GM12874 (cell line): Measurements from ENCODE around the gene CHKA.

Source experiments
- CTCF ChIP-seq: IDR thresholded peaks from 2 replicates; pipeline ENCODE4 v1.5.1; 2011; ENCODE audit warnings: low read depth, mild to moderate bottlenecking, control low read depth, low read length, moderate library complexity; ENCODE audit not compliant: insufficient read depth

Gene CHKA

GRCh38 chr11:68065841-68066240 is 55.3 kb downstream of the CHKA start:
- no peak for TF ChIP-seq CTCF

- TF ChIP-seq CTCF = no peak
Measured at GRCh38 chr11:68064926-68065325, 56.3 kb downstream of the CHKA start.

- no peak for TF ChIP-seq CTCF
Measured at GRCh38 chr11:68061508-68061907, 59.7 kb downstream of the CHKA start.

GRCh38 chr11:68057807-68058206 is 63.4 kb downstream of the CHKA start:
- TF ChIP-seq CTCF = no peak

GRCh38 chr11:68056317-68057285 is 64.6 kb downstream of the CHKA start:
- TF ChIP-seq CTCF = no peak

GRCh38 chr11:68053981-68054812 is 67.0 kb downstream of the CHKA start:
- TF ChIP-seq CTCF = no peak

- no peak for TF ChIP-seq CTCF
Measured at GRCh38 chr11:68053117-68053516, 68.1 kb downstream of the CHKA start.
